GM12878 (cell line): ENCODE results near the gene AMN1. TPM values are rescaled to one million over a fixed set of nuclear protein-coding genes. Genes with fewer than 3 reads are reported as not detected.

Source experiments
- JUNB ChIP-seq: IDR thresholded peaks from 2 replicates; pipeline ENCODE4 v1.6.1; 2016; ENCODE audit warnings: antibody characterized with exemption, mild to moderate bottlenecking
- MEF2A ChIP-seq: IDR thresholded peaks from 2 replicates; pipeline ENCODE4 v1.6.1; 2011; ENCODE audit warnings: low read depth, mild to moderate bottlenecking, low read length, moderate library complexity; ENCODE audit not compliant: insufficient read depth
- MEF2B ChIP-seq: fragments of 450-650 bp; IDR thresholded peaks from 2 replicates; pipeline ENCODE4 v1.6.1; 2018; ENCODE audit warnings: mild to moderate bottlenecking, moderate library complexity; ENCODE audit not compliant: partially characterized antibody, poor library complexity, severe bottlenecking
- PAX8 ChIP-seq: fragments of 450-650 bp; IDR thresholded peaks from 2 replicates; pipeline ENCODE4 v1.6.1; 2017; ENCODE audit warnings: mild to moderate bottlenecking, moderate library complexity
- PML ChIP-seq: IDR thresholded peaks from 2 replicates; pipeline ENCODE4 v1.6.1; 2012; ENCODE audit warnings: low read length, inconsistent platforms
- TCF3 ChIP-seq: IDR thresholded peaks from 2 replicates; pipeline ENCODE4 v1.6.1; 2012; ENCODE audit warnings: low read depth, mild to moderate bottlenecking, low read length, borderline replicate concordance; ENCODE audit not compliant: insufficient read depth
- polyA plus RNA-seq, 11 experiments: library from polyadenylated mRNA; depleted of rRNA in 4 of 11; unstranded in 6 of 11; stranded (reverse) in 5 of 11; fragments of >200 nt; fragmentation: Nextera tagmentation in 4 of 11; fragmentation: Illumina TruSeq in 1 of 11; extraction: Ambion mirVana in 4 of 11; extraction: Trizol in 1 of 11; gene quantifications; 1 replicate in 1 of 11; 2 replicates in 10 of 11; pipeline versions ENCODE4 v1.2.1 to v1.2.3, GENCODE V29; 2011 to 2016; ENCODE audit warnings: inconsistent platforms in 2 of 11, missing spikeins in 2 of 11, low read depth in 1 of 11
- total RNA-seq, 4 experiments: library from RNA; depleted of rRNA in 3 of 4; stranded (reverse); fragments of >200 nt in 3 of 4; fragmentation: Illumina TruSeq in 1 of 4; extraction: Trizol in 1 of 4; gene quantifications; 2 replicates each; pipeline versions ENCODE4 v1.2.1 to v1.2.3, GENCODE V29; 2013 to 2021
- TF ChIP-seq, protein P1 (sequence below): fragments of 450-650 bp; formaldehyde crosslinking; IDR thresholded peaks from 2 replicates; pipeline ENCODE4 v1.4.0; 2022; ENCODE audit warnings: mild to moderate bottlenecking, moderate library complexity
- TF ChIP-seq, protein P2 (sequence below): IDR thresholded peaks from 2 replicates; pipeline ENCODE4 v1.6.1; 2011; ENCODE audit warnings: mild to moderate bottlenecking, low read depth, low read length, moderate library complexity; ENCODE audit not compliant: insufficient replicate concordance
- TF ChIP-seq, protein P3 (sequence below): IDR thresholded peaks from 2 replicates; pipeline ENCODE4 v1.6.1; 2012; ENCODE audit warnings: low read depth, low read length, improper control_type of control experiment
- TF ChIP-seq, protein P4 (sequence below): fragments of 450-650 bp; IDR thresholded peaks from 2 replicates; pipeline ENCODE4 v1.6.1; 2016; ENCODE audit warnings: mild to moderate bottlenecking

Gene AMN1
- total and polyA plus RNA-seq, 10 of the 15 experiments (the other 5 are each of a cell fraction or from before 2014, with no cell fraction given): 5.4 to 19.3 (median 9.3) TPM

DNA sequence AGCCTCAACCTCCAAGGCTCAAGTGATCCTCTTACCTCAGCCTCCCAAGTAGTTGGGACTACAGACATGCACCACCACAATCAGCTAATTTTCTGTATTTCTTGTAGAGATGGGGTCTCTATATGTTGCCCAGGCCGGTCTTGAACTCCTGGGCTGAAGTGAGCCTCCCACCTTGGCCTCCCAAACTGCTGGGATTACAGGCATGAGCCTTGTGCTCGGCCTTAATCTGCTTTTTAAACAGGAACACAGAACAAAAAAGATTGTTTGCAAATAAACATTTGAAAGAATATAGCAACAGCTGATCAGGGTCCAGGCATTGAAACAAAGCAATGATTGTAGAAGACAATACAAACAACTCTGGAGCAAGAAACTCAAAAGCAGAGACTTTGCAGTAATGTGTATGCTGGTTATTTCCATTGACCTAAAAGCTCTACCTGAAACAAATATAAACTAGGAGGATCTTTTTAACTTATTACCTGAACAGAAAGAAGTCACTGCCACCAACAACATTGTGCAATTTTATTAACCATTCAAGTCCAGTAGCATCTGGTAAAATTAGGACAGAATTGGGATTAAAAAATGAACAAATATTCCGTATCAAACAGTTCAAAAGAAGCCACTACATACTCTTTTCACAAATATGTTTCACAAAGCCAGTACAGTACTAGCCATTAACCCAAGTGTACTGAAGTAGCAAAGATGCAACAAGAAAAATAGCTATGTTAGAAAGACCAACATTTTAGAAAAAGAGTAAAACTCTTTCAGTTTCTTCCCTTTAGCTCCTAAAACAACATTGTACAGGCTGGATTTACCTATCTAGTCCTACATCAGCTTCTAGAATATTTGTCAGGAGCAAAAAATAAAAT, 14.2 kb downstream of the AMN1 start (continued):
- TF ChIP-seq, protein P1, sequence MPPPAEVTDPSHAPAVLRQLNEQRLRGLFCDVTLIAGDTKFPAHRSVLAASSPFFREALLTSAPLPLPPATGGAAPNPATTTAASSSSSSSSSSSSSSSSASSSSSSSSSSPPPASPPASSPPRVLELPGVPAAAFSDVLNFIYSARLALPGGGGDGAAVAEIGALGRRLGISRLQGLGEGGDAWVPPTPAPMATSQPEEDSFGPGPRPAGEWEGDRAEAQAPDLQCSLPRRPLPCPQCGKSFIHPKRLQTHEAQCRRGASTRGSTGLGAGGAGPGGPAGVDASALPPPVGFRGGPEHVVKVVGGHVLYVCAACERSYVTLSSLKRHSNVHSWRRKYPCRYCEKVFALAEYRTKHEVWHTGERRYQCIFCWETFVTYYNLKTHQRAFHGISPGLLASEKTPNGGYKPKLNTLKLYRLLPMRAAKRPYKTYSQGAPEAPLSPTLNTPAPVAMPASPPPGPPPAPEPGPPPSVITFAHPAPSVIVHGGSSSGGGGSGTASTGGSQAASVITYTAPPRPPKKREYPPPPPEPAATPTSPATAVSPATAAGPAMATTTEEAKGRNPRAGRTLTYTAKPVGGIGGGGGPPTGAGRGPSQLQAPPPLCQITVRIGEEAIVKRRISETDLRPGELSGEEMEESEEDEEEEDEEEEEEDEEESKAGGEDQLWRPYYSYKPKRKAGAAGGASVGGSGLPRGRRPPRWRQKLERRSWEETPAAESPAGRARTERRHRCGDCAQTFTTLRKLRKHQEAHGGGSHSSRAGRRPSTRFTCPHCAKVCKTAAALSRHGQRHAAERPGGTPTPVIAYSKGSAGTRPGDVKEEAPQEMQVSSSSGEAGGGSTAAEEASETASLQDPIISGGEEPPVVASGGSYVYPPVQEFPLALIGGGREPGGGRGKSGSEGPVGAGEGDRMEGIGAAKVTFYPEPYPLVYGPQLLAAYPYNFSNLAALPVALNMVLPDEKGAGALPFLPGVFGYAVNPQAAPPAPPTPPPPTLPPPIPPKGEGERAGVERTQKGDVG (CRISPR knock-in tag): no peak
- TF ChIP-seq, protein P2, sequence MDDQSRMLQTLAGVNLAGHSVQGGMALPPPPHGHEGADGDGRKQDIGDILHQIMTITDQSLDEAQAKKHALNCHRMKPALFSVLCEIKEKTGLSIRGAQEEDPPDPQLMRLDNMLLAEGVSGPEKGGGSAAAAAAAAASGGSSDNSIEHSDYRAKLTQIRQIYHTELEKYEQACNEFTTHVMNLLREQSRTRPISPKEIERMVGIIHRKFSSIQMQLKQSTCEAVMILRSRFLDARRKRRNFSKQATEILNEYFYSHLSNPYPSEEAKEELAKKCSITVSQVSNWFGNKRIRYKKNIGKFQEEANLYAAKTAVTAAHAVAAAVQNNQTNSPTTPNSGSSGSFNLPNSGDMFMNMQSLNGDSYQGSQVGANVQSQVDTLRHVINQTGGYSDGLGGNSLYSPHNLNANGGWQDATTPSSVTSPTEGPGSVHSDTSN: no peak
- TF ChIP-seq PAX8 (no peak), MEF2A (no peak), MEF2B (no peak), PML (no peak), JUNB (no peak), TCF3 (no peak)
- TF ChIP-seq, protein P3, sequence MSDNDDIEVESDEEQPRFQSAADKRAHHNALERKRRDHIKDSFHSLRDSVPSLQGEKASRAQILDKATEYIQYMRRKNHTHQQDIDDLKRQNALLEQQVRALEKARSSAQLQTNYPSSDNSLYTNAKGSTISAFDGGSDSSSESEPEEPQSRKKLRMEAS: no peak
- TF ChIP-seq, protein P4, sequence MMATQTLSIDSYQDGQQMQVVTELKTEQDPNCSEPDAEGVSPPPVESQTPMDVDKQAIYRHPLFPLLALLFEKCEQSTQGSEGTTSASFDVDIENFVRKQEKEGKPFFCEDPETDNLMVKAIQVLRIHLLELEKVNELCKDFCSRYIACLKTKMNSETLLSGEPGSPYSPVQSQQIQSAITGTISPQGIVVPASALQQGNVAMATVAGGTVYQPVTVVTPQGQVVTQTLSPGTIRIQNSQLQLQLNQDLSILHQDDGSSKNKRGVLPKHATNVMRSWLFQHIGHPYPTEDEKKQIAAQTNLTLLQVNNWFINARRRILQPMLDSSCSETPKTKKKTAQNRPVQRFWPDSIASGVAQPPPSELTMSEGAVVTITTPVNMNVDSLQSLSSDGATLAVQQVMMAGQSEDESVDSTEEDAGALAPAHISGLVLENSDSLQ: no peak
